ENCODE data around the gene EFHD2.
"Not testable (repeated sequence)": the region's sequence is repeated elsewhere in the genome, so short reads cannot be mapped to it uniquely, and the experiment has no call there.

DNA sequence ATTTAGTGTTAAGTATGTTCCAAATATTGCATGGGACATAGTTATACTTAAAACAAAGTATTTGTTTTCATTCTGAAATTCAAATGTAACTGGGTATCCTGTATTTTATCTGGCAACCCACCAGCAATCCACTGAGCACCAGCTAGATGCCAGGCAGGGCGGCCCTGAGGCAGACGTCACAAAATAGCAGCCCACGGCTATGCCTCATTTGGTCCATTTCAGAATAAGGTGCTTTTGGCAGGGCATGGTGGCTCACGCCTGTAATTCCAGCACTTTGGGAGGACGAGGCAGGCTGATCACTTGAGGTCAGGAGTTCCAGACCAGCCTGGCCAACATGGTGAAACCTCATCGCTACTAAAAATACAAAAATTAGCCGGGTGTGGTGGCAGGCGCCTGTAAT lies 19.9 kb upstream of the EFHD2 start:
- TF ChIP-seq, protein P1, sequence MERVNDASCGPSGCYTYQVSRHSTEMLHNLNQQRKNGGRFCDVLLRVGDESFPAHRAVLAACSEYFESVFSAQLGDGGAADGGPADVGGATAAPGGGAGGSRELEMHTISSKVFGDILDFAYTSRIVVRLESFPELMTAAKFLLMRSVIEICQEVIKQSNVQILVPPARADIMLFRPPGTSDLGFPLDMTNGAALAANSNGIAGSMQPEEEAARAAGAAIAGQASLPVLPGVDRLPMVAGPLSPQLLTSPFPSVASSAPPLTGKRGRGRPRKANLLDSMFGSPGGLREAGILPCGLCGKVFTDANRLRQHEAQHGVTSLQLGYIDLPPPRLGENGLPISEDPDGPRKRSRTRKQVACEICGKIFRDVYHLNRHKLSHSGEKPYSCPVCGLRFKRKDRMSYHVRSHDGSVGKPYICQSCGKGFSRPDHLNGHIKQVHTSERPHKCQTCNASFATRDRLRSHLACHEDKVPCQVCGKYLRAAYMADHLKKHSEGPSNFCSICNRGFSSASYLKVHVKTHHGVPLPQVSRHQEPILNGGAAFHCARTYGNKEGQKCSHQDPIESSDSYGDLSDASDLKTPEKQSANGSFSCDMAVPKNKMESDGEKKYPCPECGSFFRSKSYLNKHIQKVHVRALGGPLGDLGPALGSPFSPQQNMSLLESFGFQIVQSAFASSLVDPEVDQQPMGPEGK (CRISPR knock-in tag; IDR thresholded peaks at IDR 0.05; ENCODE audit: borderline replicate concordance), result not testable (repeated sequence)
- not testable (repeated sequence) for TF ChIP-seq ESRRG, ISL1, ZFP3, GLIS3, RARB, ZFP30, CSDC2 (CRISPR knock-in tag; IDR thresholded peaks at IDR 0.05)
- TF ChIP-seq, protein P2, sequence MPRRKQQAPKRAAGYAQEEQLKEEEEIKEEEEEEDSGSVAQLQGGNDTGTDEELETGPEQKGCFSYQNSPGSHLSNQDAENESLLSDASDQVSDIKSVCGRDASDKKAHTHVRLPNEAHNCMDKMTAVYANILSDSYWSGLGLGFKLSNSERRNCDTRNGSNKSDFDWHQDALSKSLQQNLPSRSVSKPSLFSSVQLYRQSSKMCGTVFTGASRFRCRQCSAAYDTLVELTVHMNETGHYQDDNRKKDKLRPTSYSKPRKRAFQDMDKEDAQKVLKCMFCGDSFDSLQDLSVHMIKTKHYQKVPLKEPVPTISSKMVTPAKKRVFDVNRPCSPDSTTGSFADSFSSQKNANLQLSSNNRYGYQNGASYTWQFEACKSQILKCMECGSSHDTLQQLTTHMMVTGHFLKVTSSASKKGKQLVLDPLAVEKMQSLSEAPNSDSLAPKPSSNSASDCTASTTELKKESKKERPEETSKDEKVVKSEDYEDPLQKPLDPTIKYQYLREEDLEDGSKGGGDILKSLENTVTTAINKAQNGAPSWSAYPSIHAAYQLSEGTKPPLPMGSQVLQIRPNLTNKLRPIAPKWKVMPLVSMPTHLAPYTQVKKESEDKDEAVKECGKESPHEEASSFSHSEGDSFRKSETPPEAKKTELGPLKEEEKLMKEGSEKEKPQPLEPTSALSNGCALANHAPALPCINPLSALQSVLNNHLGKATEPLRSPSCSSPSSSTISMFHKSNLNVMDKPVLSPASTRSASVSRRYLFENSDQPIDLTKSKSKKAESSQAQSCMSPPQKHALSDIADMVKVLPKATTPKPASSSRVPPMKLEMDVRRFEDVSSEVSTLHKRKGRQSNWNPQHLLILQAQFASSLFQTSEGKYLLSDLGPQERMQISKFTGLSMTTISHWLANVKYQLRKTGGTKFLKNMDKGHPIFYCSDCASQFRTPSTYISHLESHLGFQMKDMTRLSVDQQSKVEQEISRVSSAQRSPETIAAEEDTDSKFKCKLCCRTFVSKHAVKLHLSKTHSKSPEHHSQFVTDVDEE (CRISPR knock-in tag; IDR thresholded peaks at IDR 0.05), result not testable (repeated sequence)
- TF ChIP-seq, protein P3, sequence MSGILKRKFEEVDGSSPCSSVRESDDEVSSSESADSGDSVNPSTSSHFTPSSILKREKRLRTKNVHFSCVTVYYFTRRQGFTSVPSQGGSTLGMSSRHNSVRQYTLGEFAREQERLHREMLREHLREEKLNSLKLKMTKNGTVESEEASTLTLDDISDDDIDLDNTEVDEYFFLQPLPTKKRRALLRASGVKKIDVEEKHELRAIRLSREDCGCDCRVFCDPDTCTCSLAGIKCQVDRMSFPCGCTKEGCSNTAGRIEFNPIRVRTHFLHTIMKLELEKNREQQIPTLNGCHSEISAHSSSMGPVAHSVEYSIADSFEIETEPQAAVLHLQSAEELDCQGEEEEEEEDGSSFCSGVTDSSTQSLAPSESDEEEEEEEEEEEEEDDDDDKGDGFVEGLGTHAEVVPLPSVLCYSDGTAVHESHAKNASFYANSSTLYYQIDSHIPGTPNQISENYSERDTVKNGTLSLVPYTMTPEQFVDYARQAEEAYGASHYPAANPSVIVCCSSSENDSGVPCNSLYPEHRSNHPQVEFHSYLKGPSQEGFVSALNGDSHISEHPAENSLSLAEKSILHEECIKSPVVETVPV (CRISPR knock-in tag; IDR thresholded peaks at IDR 0.05), result not testable (repeated sequence)

Data from SK-N-SH treated with all-trans-retinoic acid at 6 μM for 48 hours (cell line).